Cardiac muscle cell (in vitro differentiated cells and primary cell): ENCODE results near the gene KRTDAP. TPM values are rescaled to one million over a fixed set of nuclear protein-coding genes. Genes with fewer than 3 reads are reported as not detected.
"Not testable (repeated sequence)": the region's sequence is repeated elsewhere in the genome, so short reads cannot be mapped to it uniquely, and the experiment has no call there.

Source experiments
- DNase-seq, 2 donors: peaks; one replicate each; pipeline versions ENCODE4 v3.0.0 to v3.0.0-alpha.2; 2010 to 2017; ENCODE audit warnings: low read depth in 1 of 2, low spot score in 1 of 2
- H3K27ac ChIP-seq: fragments of 200-600 bp; sonication (generic); 2 replicates; pipeline ENCODE4 v1.5.1; 2016
- H3K27me3 ChIP-seq: fragments of 200-600 bp; sonication (generic); 2 replicates; pipeline ENCODE4 v1.6.0; 2016; ENCODE audit warnings: control low read depth
- H3K36me3 ChIP-seq: fragments of 200-600 bp; sonication (generic); 2 replicates; pipeline ENCODE4 v1.5.1; 2016; ENCODE audit warnings: control low read depth
- H3K4me1 ChIP-seq: fragments of 200-600 bp; sonication (generic); 2 replicates; pipeline ENCODE4 v1.8.1; 2017; ENCODE audit warnings: low read depth, mild to moderate bottlenecking, mixed run types
- H3K4me3 ChIP-seq: fragments of 200-600 bp; sonication (generic); 2 replicates; pipeline ENCODE4 v1.5.1; 2016; ENCODE audit warnings: mild to moderate bottlenecking
- H3K9me3 ChIP-seq: fragments of 200-600 bp; sonication (generic); 2 replicates; pipeline ENCODE4 v1.5.1; 2017; ENCODE audit warnings: low read depth, mild to moderate bottlenecking, control low read depth
- polyA plus RNA-seq: library from polyadenylated mRNA; unstranded; fragments of >200 nt; fragmentation: Nextera tagmentation; extraction: Ambion mirVana; gene quantifications from 2 replicates; pipeline ENCODE4 v1.2.1, GENCODE V29; 2016
- total RNA-seq: library from RNA; depleted of rRNA; stranded (reverse); fragments of >200 nt; gene quantifications from 2 replicates; pipeline ENCODE4 v1.2.3, GENCODE V29; 2016
- TF ChIP-seq, protein P1 (sequence below): IDR thresholded peaks from 2 replicates; pipeline ENCODE4 v1.5.1; 2012; ENCODE audit warnings: low read depth, mild to moderate bottlenecking, low read length

Gene KRTDAP
- total and polyA plus RNA-seq, 2 experiments from 2014 or later, result 2.2 TPM; not detected in 1

DNA sequence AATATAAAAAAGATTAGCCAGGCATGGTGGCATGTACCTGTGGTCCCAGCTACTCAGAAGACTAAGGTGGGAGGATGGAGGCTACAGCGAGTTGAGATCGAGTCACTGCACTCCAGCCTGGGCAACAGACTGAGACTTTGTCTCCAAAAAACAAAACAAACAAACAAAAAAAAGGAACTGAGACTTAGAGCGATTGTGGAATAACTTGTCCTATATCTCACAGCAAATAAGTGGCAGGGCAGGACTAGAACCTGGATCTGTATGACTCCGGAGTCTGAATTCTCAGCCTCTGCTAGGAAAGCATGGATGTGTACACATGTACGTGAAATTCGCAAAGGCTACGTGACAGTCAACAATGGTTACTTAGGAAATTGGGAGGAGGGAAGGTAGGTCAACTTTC, 20.1 kb downstream of the KRTDAP start:
- Histone ChIP-seq H3K4me3 (no peak overlapping the region), H3K27me3 (no peaks in the 10 kb centered on the region), H3K36me3 (no peaks in the 10 kb centered on the region), H3K9me3 (no peaks in the 10 kb centered on the region), H3K4me1 (peaks cover 2% of the 10 kb centered on the region), H3K27ac (no peak overlapping the region)
- no peak for DNase-seq
- TF ChIP-seq, protein P1, sequence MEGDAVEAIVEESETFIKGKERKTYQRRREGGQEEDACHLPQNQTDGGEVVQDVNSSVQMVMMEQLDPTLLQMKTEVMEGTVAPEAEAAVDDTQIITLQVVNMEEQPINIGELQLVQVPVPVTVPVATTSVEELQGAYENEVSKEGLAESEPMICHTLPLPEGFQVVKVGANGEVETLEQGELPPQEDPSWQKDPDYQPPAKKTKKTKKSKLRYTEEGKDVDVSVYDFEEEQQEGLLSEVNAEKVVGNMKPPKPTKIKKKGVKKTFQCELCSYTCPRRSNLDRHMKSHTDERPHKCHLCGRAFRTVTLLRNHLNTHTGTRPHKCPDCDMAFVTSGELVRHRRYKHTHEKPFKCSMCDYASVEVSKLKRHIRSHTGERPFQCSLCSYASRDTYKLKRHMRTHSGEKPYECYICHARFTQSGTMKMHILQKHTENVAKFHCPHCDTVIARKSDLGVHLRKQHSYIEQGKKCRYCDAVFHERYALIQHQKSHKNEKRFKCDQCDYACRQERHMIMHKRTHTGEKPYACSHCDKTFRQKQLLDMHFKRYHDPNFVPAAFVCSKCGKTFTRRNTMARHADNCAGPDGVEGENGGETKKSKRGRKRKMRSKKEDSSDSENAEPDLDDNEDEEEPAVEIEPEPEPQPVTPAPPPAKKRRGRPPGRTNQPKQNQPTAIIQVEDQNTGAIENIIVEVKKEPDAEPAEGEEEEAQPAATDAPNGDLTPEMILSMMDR, result no peak

DNA sequence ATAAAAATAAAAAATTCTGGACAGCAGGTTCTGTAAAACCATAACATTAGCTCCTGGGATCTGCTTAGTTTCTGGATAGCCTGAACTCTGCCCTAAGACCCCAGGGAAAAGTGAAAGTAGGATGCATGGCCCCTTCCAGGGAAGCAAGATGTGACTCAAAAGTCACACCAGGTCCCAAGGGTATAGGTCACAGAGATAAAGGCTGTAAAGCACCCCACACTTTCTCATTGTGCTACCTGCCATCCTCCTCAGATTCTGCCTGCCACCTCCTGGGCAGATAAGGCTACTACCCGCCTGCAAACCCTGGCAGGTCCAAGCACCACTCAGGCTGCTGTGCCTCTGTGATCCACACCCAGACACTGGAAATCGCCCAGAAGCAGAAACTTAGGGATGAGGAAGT, 21.6 kb downstream of the KRTDAP start:
- H3K4me3 ChIP-seq, result no peak overlapping the region
- H3K4me1 ChIP-seq, result peaks cover 2% of the 10 kb centered on the region
- TF ChIP-seq, protein P1, result peak; percentile 77
- DNase-seq, result peak; percentile 64
- H3K36me3 ChIP-seq, result no peaks in the 10 kb centered on the region
- no peaks in the 10 kb centered on the region for H3K9me3 ChIP-seq
- H3K27me3 ChIP-seq, result no peaks in the 10 kb centered on the region
- no peak overlapping the region for H3K27ac ChIP-seq

DNA sequence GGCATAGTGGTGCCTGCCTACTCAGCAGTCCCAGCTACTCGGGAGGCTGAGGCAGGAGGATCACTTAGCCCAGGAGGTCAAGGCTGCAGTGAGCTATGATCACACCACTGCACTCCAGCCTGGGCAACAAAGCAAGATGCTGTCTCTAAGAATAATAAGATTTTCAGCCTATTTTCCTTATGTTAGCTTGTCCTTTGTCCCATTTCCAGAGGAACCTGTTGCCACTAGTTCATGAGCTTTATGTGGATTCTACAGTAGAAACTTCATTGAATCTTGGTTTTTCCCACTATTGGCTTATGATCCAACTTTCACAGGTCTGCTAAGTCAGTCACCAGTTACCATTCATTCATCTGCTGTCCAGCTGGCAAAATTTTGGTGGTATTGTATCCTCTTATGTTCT, 24.0 kb downstream of the KRTDAP start:
- DNase-seq, result no peak

DNA sequence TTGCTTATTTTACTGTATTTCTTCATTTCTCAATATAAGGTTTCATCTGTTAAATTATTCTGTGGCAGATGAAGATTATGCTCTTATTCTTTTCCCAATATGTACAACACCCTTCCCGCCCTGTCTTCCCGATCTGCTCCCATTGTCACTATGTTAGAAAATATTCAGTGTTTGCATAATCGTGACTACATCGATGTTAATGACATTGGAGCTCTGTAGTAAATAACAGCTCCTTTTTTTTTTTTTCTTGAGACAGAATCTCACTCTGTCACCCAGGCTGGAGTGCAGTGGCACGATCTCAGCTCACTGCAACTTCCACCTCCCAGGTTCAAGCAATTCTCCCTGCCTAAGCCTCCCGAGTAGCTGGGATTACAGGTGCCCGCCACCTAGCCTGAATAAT, 27.3 kb downstream of the KRTDAP start:
- H3K27ac ChIP-seq, H3K27me3 ChIP-seq, H3K36me3 ChIP-seq, H3K9me3 ChIP-seq, H3K4me1 ChIP-seq, H3K4me3 ChIP-seq, DNase-seq: not testable (repeated sequence)

More for the DNA sequence above, 24.0 kb downstream of the KRTDAP start:
- Histone ChIP-seq H3K27me3 (no peaks in the 10 kb centered on the region), H3K4me1 (peaks cover 8% of the 10 kb centered on the region), H3K36me3 (no peaks in the 10 kb centered on the region), H3K27ac (no peak overlapping the region), H3K4me3 (no peak overlapping the region), H3K9me3 (no peaks in the 10 kb centered on the region)
- TF ChIP-seq, protein P1, result no peak

DNA sequence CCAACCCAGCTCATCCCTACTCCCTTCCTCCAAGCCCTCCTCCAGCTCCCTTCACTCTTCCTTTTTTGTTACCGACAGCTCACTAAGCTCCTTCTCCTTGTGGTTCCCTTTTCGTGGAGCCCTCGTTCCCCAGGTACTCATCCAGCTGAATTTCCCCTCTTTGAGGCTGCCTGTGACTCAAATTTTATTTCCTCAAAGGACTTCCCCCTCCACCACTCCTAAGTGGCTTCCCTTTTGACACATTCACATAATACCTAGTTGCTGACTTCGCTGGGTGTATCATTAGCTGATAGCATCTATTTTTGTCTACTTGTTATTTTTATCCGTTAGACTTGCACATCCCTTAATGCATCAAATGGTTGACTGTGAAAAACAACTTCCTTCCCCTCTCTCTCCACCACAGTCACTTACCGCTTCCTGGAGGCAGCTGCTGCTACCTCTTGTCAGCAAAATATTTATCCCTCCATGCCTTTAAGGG, 27.7 kb downstream of the KRTDAP start:
- H3K9me3 ChIP-seq, result no peaks in the 10 kb centered on the region
- H3K27ac ChIP-seq, result no peak overlapping the region
- no peaks in the 10 kb centered on the region for H3K27me3 ChIP-seq
- TF ChIP-seq, protein P1, result no peak
- no peaks in the 10 kb centered on the region for H3K36me3 ChIP-seq
- peaks cover 5% of the 10 kb centered on the region for H3K4me1 ChIP-seq
- no peak for DNase-seq
- no peak overlapping the region for H3K4me3 ChIP-seq

DNA sequence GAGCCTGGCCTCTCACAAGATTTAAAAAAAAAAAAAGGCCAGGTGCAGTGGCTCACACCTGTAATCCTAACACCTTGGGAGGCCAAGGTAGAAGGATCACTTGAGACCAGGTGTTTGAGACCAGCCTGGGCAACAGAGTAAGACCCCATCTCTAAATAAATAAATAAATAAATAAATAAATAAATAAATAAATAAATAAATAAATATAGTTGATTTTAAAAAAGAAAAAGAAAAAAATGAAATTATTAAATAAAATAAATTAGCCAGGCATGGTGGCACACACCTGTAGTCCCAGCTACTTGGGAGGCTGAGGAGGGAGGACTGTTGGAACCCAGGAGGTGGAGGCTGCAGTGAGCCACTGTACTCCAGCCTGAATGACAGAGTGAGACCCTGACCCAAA, 28.5 kb downstream of the KRTDAP start:
- not testable (repeated sequence) for H3K27me3 ChIP-seq, H3K27ac ChIP-seq, DNase-seq, H3K4me1 ChIP-seq, H3K36me3 ChIP-seq, H3K4me3 ChIP-seq, H3K9me3 ChIP-seq

DNA sequence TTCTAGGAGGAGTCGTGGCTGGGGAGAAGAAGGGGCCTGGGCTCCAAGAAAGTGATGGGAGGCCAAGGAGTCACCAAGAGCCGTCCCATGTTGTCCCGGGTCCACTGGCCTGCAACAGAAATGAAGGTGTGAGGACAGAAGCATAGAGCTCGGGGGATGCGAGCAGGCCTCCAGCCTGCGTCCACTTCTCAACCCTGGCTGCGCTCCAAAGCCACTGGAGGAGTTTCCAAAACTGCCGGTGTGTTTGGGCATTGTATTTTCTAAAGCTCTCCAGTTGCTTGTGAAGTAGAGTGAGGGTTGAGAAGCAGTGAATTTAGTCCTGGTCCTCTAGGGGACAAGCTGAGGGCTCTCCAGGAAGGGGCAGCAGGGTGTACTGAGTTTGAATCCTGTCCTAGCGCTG, 29.2 kb downstream of the KRTDAP start:
- Histone ChIP-seq H3K36me3 (no peaks in the 10 kb centered on the region), H3K4me3 (no peak overlapping the region), H3K9me3 (no peaks in the 10 kb centered on the region), H3K4me1 (peaks cover 5% of the 10 kb centered on the region), H3K27ac (no peak overlapping the region), H3K27me3 (no peaks in the 10 kb centered on the region)
- TF ChIP-seq, protein P1, result no peak
- no peak for DNase-seq
